ENCODE measurements around the gene NT5C1B.

NT5C1B gene

DNA sequence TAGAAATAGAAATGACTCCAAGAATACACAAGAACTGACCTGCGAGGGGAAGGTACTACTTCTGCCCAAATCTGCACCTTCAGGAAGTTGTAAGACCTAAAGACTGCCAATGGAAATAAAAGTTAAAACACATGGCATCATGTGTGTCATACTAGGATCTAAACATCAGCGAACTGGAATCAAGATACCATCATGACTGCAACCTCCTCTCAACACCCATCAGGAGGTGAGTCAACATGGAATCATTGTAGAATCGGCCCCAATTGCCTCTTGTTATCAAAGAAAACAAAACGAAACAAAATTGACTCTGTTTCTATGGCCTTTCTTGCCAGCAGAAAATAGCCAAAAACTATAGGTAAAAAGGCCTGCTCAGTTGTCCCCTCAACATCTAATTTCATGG is 44.0 kb downstream of the NT5C1B start:
- FAIRE-seq = no peak
- TF ChIP-seq POU2F2 (IDR thresholded peaks at IDR 0.05; ENCODE audit: low read depth, low read length) (no peak), POLR2AphosphoS5 (IDR thresholded peaks at IDR 0.05; ENCODE audit: low read depth, low read length) (no peak), POLR2A (IDR thresholded peaks at IDR 0.05; ENCODE audit: low read depth, low read length) (no peak), PAX5 (IDR thresholded peaks at IDR 0.05; ENCODE audit: insufficient read depth, low read length, severe bottlenecking) (no peak), TAF1 (IDR thresholded peaks at IDR 0.05; ENCODE audit: low read depth, low read length) (no peak)
- DNase-seq (ENCODE audit: insufficient read length, low spot score) = no peak

DNA sequence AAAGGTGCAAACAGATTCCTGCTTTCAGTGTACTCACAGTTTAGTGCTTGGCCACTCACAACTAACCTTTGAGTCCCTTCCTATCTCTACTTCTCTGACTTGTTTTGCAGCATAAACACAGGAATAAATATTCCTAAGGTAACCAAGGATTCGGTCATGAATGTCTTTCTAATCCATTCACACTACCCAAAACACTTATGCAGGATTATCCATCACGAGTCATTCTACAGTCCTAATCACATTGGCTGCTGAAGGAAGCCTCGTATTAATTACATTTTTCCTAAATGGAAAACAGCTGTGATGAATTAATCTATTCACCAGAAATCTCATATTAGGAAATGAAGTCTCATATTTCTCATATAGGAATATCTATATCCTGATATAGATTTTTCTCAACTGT is 45.2 kb downstream of the NT5C1B start:
- TF ChIP-seq PAX5 (IDR thresholded peaks at IDR 0.05; ENCODE audit: insufficient read depth, low read length, severe bottlenecking) (no peak), TAF1 (IDR thresholded peaks at IDR 0.05; ENCODE audit: low read depth, low read length) (no peak), POU2F2 (IDR thresholded peaks at IDR 0.05; ENCODE audit: low read depth, low read length) (no peak), SPI1 (IDR thresholded peaks at IDR 0.05; ENCODE audit: low read depth, low read length) (no peak), POLR2AphosphoS5 (IDR thresholded peaks at IDR 0.05; ENCODE audit: low read depth, low read length) (no peak), POLR2A (IDR thresholded peaks at IDR 0.05; ENCODE audit: low read depth, low read length) (no peak)
- no peak for FAIRE-seq
- DNase-seq (ENCODE audit: insufficient read length, low spot score) = no peak

DNA sequence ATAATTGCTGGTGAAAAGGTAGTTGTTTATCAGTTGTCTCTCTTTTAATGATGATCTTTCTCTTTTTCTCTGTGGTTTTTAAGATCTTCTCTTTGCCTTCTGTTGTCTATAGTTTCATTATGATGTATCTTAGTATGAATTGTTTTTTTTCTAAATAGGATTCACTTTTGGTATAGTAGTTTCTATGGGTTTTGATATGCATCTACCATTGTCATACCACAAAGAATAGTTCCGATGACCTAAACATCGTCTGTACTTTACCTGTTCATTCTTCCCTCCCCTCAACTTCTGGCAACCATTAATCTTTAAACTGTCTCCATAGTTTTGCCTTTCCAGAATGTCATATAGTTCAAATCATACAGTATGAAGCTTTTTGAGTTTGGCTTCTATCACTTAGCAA is 48.5 kb downstream of the NT5C1B start:
- TF ChIP-seq PAX5 (IDR thresholded peaks at IDR 0.05; ENCODE audit: insufficient read depth, low read length, severe bottlenecking) = no peak
- TF ChIP-seq POLR2A (IDR thresholded peaks at IDR 0.05; ENCODE audit: low read depth, low read length) = no peak
- TF ChIP-seq POLR2AphosphoS5 (IDR thresholded peaks at IDR 0.05; ENCODE audit: low read depth, low read length) = no peak
- no peak for TF ChIP-seq TAF1 (IDR thresholded peaks at IDR 0.05; ENCODE audit: low read depth, low read length)
- no peak for TF ChIP-seq POU2F2 (IDR thresholded peaks at IDR 0.05; ENCODE audit: low read depth, low read length)
- TF ChIP-seq SPI1 (IDR thresholded peaks at IDR 0.05; ENCODE audit: low read depth, low read length) = no peak
- DNase-seq (ENCODE audit: insufficient read length, low spot score) (no peak), FAIRE-seq (no peak)

DNA sequence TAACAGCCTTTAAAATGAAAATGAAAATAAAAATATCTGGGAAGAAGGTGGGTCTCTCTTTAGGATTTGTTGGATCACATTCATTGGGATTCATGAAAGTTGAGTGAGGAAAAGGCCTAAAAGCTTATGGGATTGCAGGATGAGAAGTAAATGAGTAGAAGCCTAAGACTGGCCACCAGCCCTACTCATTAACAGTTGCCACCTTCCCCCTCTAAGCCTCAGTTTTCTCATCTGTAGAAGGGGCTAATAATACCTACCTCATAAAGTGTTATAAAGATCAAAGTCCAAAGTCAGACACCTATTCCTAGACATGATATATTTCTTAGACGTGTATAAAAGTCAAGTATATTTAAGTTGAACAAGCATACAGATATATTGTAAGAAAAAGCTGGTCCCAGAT is 52.7 kb downstream of the NT5C1B start:
- no peak for DNase-seq (ENCODE audit: insufficient read length, low spot score)
- no peak for TF ChIP-seq TAF1 (IDR thresholded peaks at IDR 0.05; ENCODE audit: low read depth, low read length)
- TF ChIP-seq SPI1 (IDR thresholded peaks at IDR 0.05; ENCODE audit: low read depth, low read length) = no peak
- TF ChIP-seq POLR2AphosphoS5 (IDR thresholded peaks at IDR 0.05; ENCODE audit: low read depth, low read length) = no peak
- TF ChIP-seq PAX5 (IDR thresholded peaks at IDR 0.05; ENCODE audit: insufficient read depth, low read length, severe bottlenecking) = no peak
- TF ChIP-seq POLR2A (IDR thresholded peaks at IDR 0.05; ENCODE audit: low read depth, low read length) = no peak
- no peak for TF ChIP-seq POU2F2 (IDR thresholded peaks at IDR 0.05; ENCODE audit: low read depth, low read length)
- no peak for FAIRE-seq

DNA sequence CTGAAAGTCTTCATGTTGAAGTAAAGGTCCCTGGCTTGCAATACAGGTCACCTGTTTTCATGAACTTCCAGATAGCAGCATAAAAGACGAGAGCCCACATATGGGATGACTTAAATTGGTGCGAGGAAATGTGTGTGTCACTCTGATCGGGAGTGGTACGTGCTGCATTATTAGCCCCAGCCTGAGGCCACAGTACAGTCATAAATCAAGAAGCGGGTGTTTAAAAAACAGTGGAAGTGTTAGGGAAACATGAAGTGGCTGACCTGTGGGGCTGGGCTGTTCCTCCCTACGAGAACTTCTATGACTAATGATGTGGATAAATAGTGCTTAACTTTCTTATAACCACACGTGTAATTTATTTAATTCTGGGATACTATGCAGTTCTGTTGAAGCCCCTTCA is 53.3 kb downstream of the NT5C1B start:
- TF ChIP-seq POU2F2 (IDR thresholded peaks at IDR 0.05; ENCODE audit: low read depth, low read length) (no peak), POLR2AphosphoS5 (IDR thresholded peaks at IDR 0.05; ENCODE audit: low read depth, low read length) (no peak), TAF1 (IDR thresholded peaks at IDR 0.05; ENCODE audit: low read depth, low read length) (no peak), POLR2A (IDR thresholded peaks at IDR 0.05; ENCODE audit: low read depth, low read length) (no peak), PAX5 (IDR thresholded peaks at IDR 0.05; ENCODE audit: insufficient read depth, low read length, severe bottlenecking) (no peak), SPI1 (IDR thresholded peaks at IDR 0.05; ENCODE audit: low read depth, low read length) (no peak)
- FAIRE-seq (no peak), DNase-seq (ENCODE audit: insufficient read length, low spot score) (no peak)

DNA sequence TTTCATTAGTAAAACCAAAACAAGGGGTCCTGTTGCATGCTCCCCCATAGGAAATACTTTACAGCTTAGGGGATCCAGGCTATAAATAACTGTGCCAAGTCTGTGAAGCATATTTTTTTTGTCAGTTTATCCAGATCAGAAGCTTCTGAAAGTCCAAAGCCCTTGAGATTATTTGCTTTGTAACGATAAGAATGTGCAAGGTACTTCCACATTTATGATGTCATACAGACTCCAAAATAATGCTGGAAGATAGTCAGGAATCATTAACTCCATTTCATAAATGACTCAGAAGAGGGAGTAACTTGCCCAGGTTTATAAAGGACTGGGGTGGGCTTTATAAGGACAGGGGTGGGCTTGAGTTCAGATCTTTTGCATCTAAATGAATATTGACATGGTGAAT is 58.2 kb downstream of the NT5C1B start:
- DNase-seq (ENCODE audit: insufficient read length, low spot score) (no peak), FAIRE-seq (no peak)
- TF ChIP-seq TAF1 (IDR thresholded peaks at IDR 0.05; ENCODE audit: low read depth, low read length) = no peak
- TF ChIP-seq POLR2AphosphoS5 (IDR thresholded peaks at IDR 0.05; ENCODE audit: low read depth, low read length) = no peak
- TF ChIP-seq PAX5 (IDR thresholded peaks at IDR 0.05; ENCODE audit: insufficient read depth, low read length, severe bottlenecking) = no peak
- no peak for TF ChIP-seq SPI1 (IDR thresholded peaks at IDR 0.05; ENCODE audit: low read depth, low read length)
- no peak for TF ChIP-seq POU2F2 (IDR thresholded peaks at IDR 0.05; ENCODE audit: low read depth, low read length)
- TF ChIP-seq POLR2A (IDR thresholded peaks at IDR 0.05; ENCODE audit: low read depth, low read length) = no peak

DNA sequence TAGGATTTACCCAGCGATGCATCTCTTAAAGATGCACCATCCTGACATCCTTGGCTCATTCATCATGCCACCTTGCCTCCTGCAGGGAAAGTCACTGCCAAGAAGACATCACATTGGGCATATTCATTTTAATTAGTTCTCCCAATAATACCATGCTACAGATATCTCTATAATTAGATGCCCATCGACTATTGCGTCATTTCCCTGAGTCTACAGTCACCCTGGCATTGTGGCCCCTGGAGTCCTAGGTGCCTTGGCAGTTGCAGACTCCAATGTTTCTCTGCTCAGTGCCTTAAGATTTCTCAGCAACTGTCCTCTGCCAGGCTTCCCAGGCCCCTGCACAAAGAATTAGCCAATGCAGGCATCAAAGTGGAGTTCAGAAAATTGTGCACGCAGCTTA is 61.5 kb downstream of the NT5C1B start:
- FAIRE-seq (no peak), DNase-seq (ENCODE audit: insufficient read length, low spot score) (no peak)
- no peak for TF ChIP-seq POLR2AphosphoS5 (IDR thresholded peaks at IDR 0.05; ENCODE audit: low read depth, low read length)
- no peak for TF ChIP-seq PAX5 (IDR thresholded peaks at IDR 0.05; ENCODE audit: insufficient read depth, low read length, severe bottlenecking)

- DNase-seq (ENCODE audit: insufficient read length, low spot score) (no peak), FAIRE-seq (no peak)
- TF ChIP-seq POU2F2 (IDR thresholded peaks at IDR 0.05; ENCODE audit: low read depth, low read length) (no peak), TAF1 (IDR thresholded peaks at IDR 0.05; ENCODE audit: low read depth, low read length) (no peak)
These were observed 62.0 kb downstream of the NT5C1B start for GRCh38 chr2:18527326-18527725.

DNA sequence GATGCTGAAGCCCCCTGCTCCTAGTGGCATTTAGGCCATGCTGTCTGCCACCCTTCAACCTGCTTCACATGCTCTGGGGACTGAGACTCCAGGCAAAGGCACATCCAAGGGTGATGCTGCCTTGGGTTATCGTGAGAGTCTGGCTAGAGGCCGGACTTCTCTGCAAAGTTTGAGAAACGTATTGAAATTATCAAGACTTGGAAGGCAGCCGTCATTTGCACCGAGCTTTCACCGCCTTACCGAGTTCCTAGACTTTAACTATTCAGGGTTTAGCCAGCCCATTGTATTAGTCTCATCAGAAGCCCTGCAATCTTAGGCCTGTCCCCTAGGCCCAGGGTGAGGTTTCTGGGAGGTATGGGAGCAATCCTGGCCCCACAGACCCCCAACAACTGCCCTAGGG is 62.9 kb downstream of the NT5C1B start:
- FAIRE-seq (no peak), DNase-seq (ENCODE audit: insufficient read length, low spot score) (no peak)
- TF ChIP-seq SPI1 (IDR thresholded peaks at IDR 0.05; ENCODE audit: low read depth, low read length) (no peak), PAX5 (IDR thresholded peaks at IDR 0.05; ENCODE audit: insufficient read depth, low read length, severe bottlenecking) (no peak), POU2F2 (IDR thresholded peaks at IDR 0.05; ENCODE audit: low read depth, low read length) (no peak), POLR2AphosphoS5 (IDR thresholded peaks at IDR 0.05; ENCODE audit: low read depth, low read length) (no peak), POLR2A (IDR thresholded peaks at IDR 0.05; ENCODE audit: low read depth, low read length) (no peak), TAF1 (IDR thresholded peaks at IDR 0.05; ENCODE audit: low read depth, low read length) (no peak)

DNA sequence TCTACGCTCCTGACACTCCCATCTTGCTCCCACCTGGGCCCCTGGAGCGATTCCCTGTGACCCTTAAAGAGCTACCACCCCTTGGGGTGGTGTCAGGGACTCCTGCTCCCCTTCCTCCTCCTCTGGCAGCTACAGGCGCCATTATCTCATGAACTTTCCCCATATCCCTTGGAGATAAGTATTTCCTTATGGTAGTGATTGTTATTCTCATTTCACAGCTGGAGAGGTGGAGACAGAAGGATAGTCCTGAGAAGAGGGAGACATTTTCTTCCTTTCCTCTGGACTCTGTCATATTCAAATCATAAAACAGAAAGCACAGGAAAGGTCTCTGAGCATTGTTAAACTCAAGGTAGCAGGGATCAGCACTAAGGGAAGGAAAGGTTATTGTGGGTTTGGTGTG is 63.5 kb downstream of the NT5C1B start:
- no peak for FAIRE-seq
- no peak for DNase-seq (ENCODE audit: insufficient read length, low spot score)
- TF ChIP-seq TAF1 (IDR thresholded peaks at IDR 0.05; ENCODE audit: low read depth, low read length) (no peak), POLR2AphosphoS5 (IDR thresholded peaks at IDR 0.05; ENCODE audit: low read depth, low read length) (no peak), SPI1 (IDR thresholded peaks at IDR 0.05; ENCODE audit: low read depth, low read length) (no peak), PAX5 (IDR thresholded peaks at IDR 0.05; ENCODE audit: insufficient read depth, low read length, severe bottlenecking) (no peak), POLR2A (IDR thresholded peaks at IDR 0.05; ENCODE audit: low read depth, low read length) (no peak), POU2F2 (IDR thresholded peaks at IDR 0.05; ENCODE audit: low read depth, low read length) (no peak)
